ENCODE results near the gene WNK2. TPM values are rescaled to one million over a fixed set of nuclear protein-coding genes. Genes with fewer than 3 reads are reported as not detected.

Gene WNK2
- total and polyA plus RNA-seq, 7 donors = 8.1 to 58.8 (median 35.5) TPM

- Histone ChIP-seq H3K27ac (no peak overlapping the region), H3K27me3 (ENCODE audit: insufficient read depth in 3 of 3, low read length in 2 of 3) (no peaks in the 10 kb centered on the region), H3K4me1 (peaks cover 9% of the 10 kb centered on the region), H3K9me3 (no peaks in the 10 kb centered on the region), H3K4me3 (no peak overlapping the region), H3K36me3 (ENCODE audit: insufficient read depth in 1 of 2, low read depth in 1 of 2) (peaks cover 0 to 4% of the 10 kb centered on the region in 2 donors)
- ATAC-seq = no peak
- 70 to 94% (median 85%) methylated on average over 10 of the region's 10 CpGs for WGBS, 3 donors
- DNase-seq = peak in 1 of 2 donors; percentile 44
- no peak for TF ChIP-seq CTCF (IDR thresholded peaks at IDR 0.05)
- intact Hi-C loops (cut with DNase I) = no loop called here
Measured at GRCh38 chr9:93261281-93261680, 77.3 kb downstream of the WNK2 start.

GRCh38 chr9:93261735-93262523 is 78.0 kb downstream of the WNK2 start:
- WGBS, 3 donors = 66 to 83% (median 66%) methylated on average over 26 of the region's 26 CpGs
- Histone ChIP-seq H3K36me3 (ENCODE audit: insufficient read depth in 1 of 2, low read depth in 1 of 2) (peaks cover 0 to 4% of the 10 kb centered on the region in 2 donors), H3K9me3 (no peaks in the 10 kb centered on the region), H3K27ac (peak overlapping the region; percentile 44), H3K27me3 (ENCODE audit: insufficient read depth in 3 of 3, low read length in 2 of 3) (no peaks in the 10 kb centered on the region), H3K4me3 (no peak overlapping the region), H3K4me1 (peaks cover 9% of the 10 kb centered on the region)
- no peak for TF ChIP-seq CTCF (IDR thresholded peaks at IDR 0.05)
- intact Hi-C loops (cut with DNase I) = loop anchor here in 1 of 2 donors (2.0 kb wide), 1 partner anchor 71 kb away; no protein-coding TSS in a partner anchor
- DNase-seq (peak in 1 of 2 donors; percentile 79), ATAC-seq (peak; percentile 60 to 68 (median 65))

- no peak for TF ChIP-seq CTCF (IDR thresholded peaks at IDR 0.05)
- DNase-seq (peak in 1 of 2 donors; percentile 69), ATAC-seq (peak; percentile 63 to 88 (median 84))
- Histone ChIP-seq H3K4me3 (no peak overlapping the region), H3K27me3 (ENCODE audit: insufficient read depth in 3 of 3, low read length in 2 of 3) (no peaks in the 10 kb centered on the region), H3K9me3 (no peaks in the 10 kb centered on the region), H3K36me3 (ENCODE audit: insufficient read depth in 1 of 2, low read depth in 1 of 2) (peaks cover 0 to 7% of the 10 kb centered on the region in 2 donors), H3K4me1 (peaks cover 9% of the 10 kb centered on the region), H3K27ac (peak overlapping the region; percentile 44)
- intact Hi-C loops (cut with DNase I) = loop anchor here in 1 of 2 donors (2.0 kb wide), 1 partner anchor 70 kb away; no protein-coding TSS in a partner anchor
- 35 to 66% (median 40%) methylated on average over 18 to 19 of the region's 19 CpGs for WGBS, 3 donors
Measured at GRCh38 chr9:93262537-93263310, 78.8 kb downstream of the WNK2 start.

GRCh38 chr9:93263334-93264229 is 79.6 kb downstream of the WNK2 start:
- TF ChIP-seq CTCF (IDR thresholded peaks at IDR 0.05) = no peak
- H3K27ac ChIP-seq = no peak overlapping the region
- no peaks in the 10 kb centered on the region for H3K27me3 ChIP-seq (ENCODE audit: insufficient read depth in 3 of 3, low read length in 2 of 3)
- peaks cover 0 to 16% of the 10 kb centered on the region in 2 donors for H3K36me3 ChIP-seq (ENCODE audit: insufficient read depth in 1 of 2, low read depth in 1 of 2)
- DNase-seq (peak in 1 of 2 donors; percentile 47), ATAC-seq (no peak)
- intact Hi-C loops (cut with DNase I) = loop anchor here in 1 of 2 donors (2.0 kb wide), 1 partner anchor 69 kb away; no protein-coding TSS in a partner anchor
- no peaks in the 10 kb centered on the region for H3K9me3 ChIP-seq
- peaks cover 9% of the 10 kb centered on the region for H3K4me1 ChIP-seq
- WGBS, 3 donors = 84 to 90% (median 88%) methylated on average over 31 to 34 of the region's 41 CpGs
- no peak overlapping the region for H3K4me3 ChIP-seq

Data from psoas muscle (tissue), 8 donors.